H1 (cell line): Measurements from ENCODE around the gene DYRK1A. TPM values are rescaled to one million over a fixed set of nuclear protein-coding genes. Genes with fewer than 3 reads are reported as not detected.

Experiments
- CTCF ChIA-PET: fragments of 300-600 bp; sonication (Branson Sonifier 250); formaldehyde crosslinking; loops from one replicate; lab custom pipeline; 2021; ENCODE audit not compliant: partially characterized antibody; lab: Charles Lee
- POLR2A ChIA-PET: fragments of 300-600 bp; sonication (Branson Sonifier 250); formaldehyde crosslinking; loops from one replicate; lab custom pipeline; 2021; ENCODE audit warnings: inconsistent platforms; ENCODE audit not compliant: partially characterized antibody; lab: Charles Lee
- DNase-seq, 2 experiments: peaks; one replicate each; pipeline versions ENCODE4 v3.0.0 to v3.0.0-alpha.2; 2010 to 2022; ENCODE audit warnings: low spot score in 2 of 2, low read depth in 1 of 2, mixed read lengths in 1 of 2
- FAIRE-seq: peaks from 2 replicates; lab custom pipeline; 2011; peaks lifted over from hg19 to GRCh38; lab: Jason Lieb, UNC
- H2AFZ ChIP-seq: 2 replicates; pipeline ENCODE4 v1.8.1; 2012; ENCODE audit warnings: low read length, inconsistent platforms
- H2AK5ac ChIP-seq: 2 replicates; pipeline ENCODE4 v1.6.1; 2013; ENCODE audit warnings: low read depth, low read length
- H2BK120ac ChIP-seq: replicated peaks from 2 replicates; pipeline ENCODE3; 2013; ENCODE audit warnings: low read depth, low read length, inconsistent platforms
- H2BK12ac ChIP-seq: 2 replicates; pipeline ENCODE4 v1.6.1; 2013; ENCODE audit warnings: low read depth, low read length
- H2BK15ac ChIP-seq: 2 replicates; pipeline ENCODE4 v1.6.1; 2013; ENCODE audit warnings: low read length
- H2BK20ac ChIP-seq: 2 replicates; pipeline ENCODE4 v1.6.1; 2013; ENCODE audit warnings: low read length
- H2BK5ac ChIP-seq: 2 replicates; pipeline ENCODE4 v1.6.1; 2013; ENCODE audit warnings: low read depth, low read length
- H3K14ac ChIP-seq: 2 replicates; pipeline ENCODE4 v1.6.1; 2013; ENCODE audit warnings: inconsistent platforms; ENCODE audit not compliant: insufficient read length
- H3K18ac ChIP-seq: 2 replicates; pipeline ENCODE4 v1.6.1; 2013; ENCODE audit warnings: low read length; ENCODE audit errors: extremely low read depth
- H3K23ac ChIP-seq: 2 replicates; pipeline ENCODE4 v1.6.1; 2013; ENCODE audit warnings: inconsistent platforms; ENCODE audit not compliant: insufficient read length
- H3K23me2 ChIP-seq: 2 replicates; pipeline ENCODE4 v1.6.1; 2013; ENCODE audit warnings: low read depth, low read length
- H3K27ac ChIP-seq: 2 replicates; pipeline ENCODE4 v1.6.1; 2011; ENCODE audit warnings: low read depth, low read length, inconsistent platforms
- H3K27me3 ChIP-seq, 4 experiments: replicated peaks in 1 of 4; 1 replicate in 1 of 4; 2 replicates in 3 of 4; pipeline versions ENCODE4 v1.6.1 to v1.8.1; 2011 to 2013; ENCODE audit warnings: low read length in 3 of 4, mild to moderate bottlenecking in 3 of 4, inconsistent platforms in 2 of 4, mixed read lengths in 2 of 4, moderate library complexity in 1 of 4; ENCODE audit not compliant: control insufficient read depth in 3 of 4, insufficient read depth in 3 of 4; ENCODE audit errors: extremely low read depth in 1 of 4
- H3K36me3 ChIP-seq, 4 experiments: 2 replicates each; pipeline versions ENCODE4 v1.6.1 to v1.8.1; 2011 to 2013; ENCODE audit warnings: mild to moderate bottlenecking in 4 of 4, low read length in 3 of 4, moderate library complexity in 2 of 4, control low read depth in 1 of 4, inconsistent platforms in 1 of 4; ENCODE audit not compliant: insufficient read depth in 4 of 4, control insufficient read depth in 2 of 4
- H3K4ac ChIP-seq: replicated peaks from 2 replicates; pipeline ENCODE3; 2013; ENCODE audit warnings: low read length, low read depth, mixed read lengths, inconsistent platforms; ENCODE audit not compliant: insufficient read length
- H3K4me1 ChIP-seq, 4 experiments: replicated peaks in 1 of 4; 1 replicate in 1 of 4; 2 replicates in 3 of 4; pipeline versions ENCODE4 v1.6.1 to v1.8.1; 2011 to 2013; ENCODE audit warnings: low read length in 3 of 4, inconsistent platforms in 2 of 4, mixed read lengths in 1 of 4; ENCODE audit not compliant: insufficient read depth in 4 of 4, control insufficient read depth in 3 of 4
- H3K4me2 ChIP-seq, 2 experiments: 2 replicates each; pipeline versions ENCODE4 v1.6.1 to v1.8.1; 2011 to 2013; ENCODE audit warnings: low read depth in 2 of 2, low read length in 2 of 2, control low read depth in 1 of 2, inconsistent platforms in 1 of 2, mild to moderate bottlenecking in 1 of 2; ENCODE audit not compliant: insufficient read depth in 1 of 2
- H3K4me3 ChIP-seq, 4 experiments: fragments of 200-600, 300-600 bp in 1 of 4; sonication (generic), shearing (Covaris generic), sonication (Bioruptor Twin) in 1 of 4; 2 replicates each; pipeline versions ENCODE4 v1.5.1 to v1.8.1; 2011 to 2016; ENCODE audit warnings: low read length in 4 of 4, low read depth in 3 of 4, control low read depth in 2 of 4, inconsistent platforms in 2 of 4, mild to moderate bottlenecking in 2 of 4, mixed read lengths in 1 of 4, moderate library complexity in 1 of 4; ENCODE audit not compliant: insufficient read depth in 2 of 4; ENCODE audit errors: extremely low read depth in 1 of 4
- H3K56ac ChIP-seq: replicated peaks from 2 replicates; pipeline ENCODE3; 2013; ENCODE audit warnings: low read depth, mild to moderate bottlenecking, mixed read lengths, low read length, inconsistent platforms; ENCODE audit not compliant: insufficient read length
- H3K79me1 ChIP-seq: 2 replicates; pipeline ENCODE4 v1.6.1; 2013; ENCODE audit warnings: low read depth, low read length, control low read depth
- H3K79me2 ChIP-seq, 2 experiments: 2 replicates each; pipeline versions ENCODE4 v1.6.1 to v1.8.1; 2012 to 2013; ENCODE audit warnings: low read length in 2 of 2, mild to moderate bottlenecking in 2 of 2, inconsistent platforms in 1 of 2; ENCODE audit not compliant: insufficient read depth in 2 of 2, control insufficient read depth in 1 of 2
- H3K9ac ChIP-seq, 4 experiments: replicated peaks in 1 of 4; 1 replicate in 1 of 4; 2 replicates in 3 of 4; pipeline versions ENCODE4 v1.6.1 to v1.8.1; 2011 to 2013; ENCODE audit warnings: low read depth in 3 of 4, low read length in 3 of 4, control low read depth in 2 of 4, mild to moderate bottlenecking in 2 of 4, moderate library complexity in 2 of 4, inconsistent platforms in 1 of 4; ENCODE audit errors: extremely low read depth in 1 of 4
- H3K9me3 ChIP-seq, 2 experiments: 2 replicates each; pipeline versions ENCODE4 v1.6.1 to v1.8.1; 2012 to 2013; ENCODE audit warnings: mild to moderate bottlenecking in 2 of 2, moderate library complexity in 2 of 2, control low read depth in 1 of 2, inconsistent platforms in 1 of 2, low read depth in 1 of 2, low read length in 1 of 2, mixed read lengths in 1 of 2; ENCODE audit not compliant: insufficient read depth in 2 of 2
- H4K20me1 ChIP-seq, 2 experiments: replicated peaks in 1 of 2; 2 replicates each; pipeline versions ENCODE3 to v1.8.1; 2011 to 2013; ENCODE audit warnings: inconsistent platforms in 2 of 2, low read length in 2 of 2, mild to moderate bottlenecking in 1 of 2; ENCODE audit not compliant: insufficient read depth in 2 of 2, control insufficient read depth in 1 of 2
- H4K5ac ChIP-seq: 2 replicates; pipeline ENCODE4 v1.6.1; 2013; ENCODE audit warnings: low read length, low read depth, mixed read lengths, inconsistent platforms; ENCODE audit not compliant: insufficient read length
- H4K8ac ChIP-seq: 2 replicates; pipeline ENCODE4 v1.8.0; 2013; ENCODE audit warnings: mild to moderate bottlenecking, moderate library complexity, low read length, inconsistent platforms; ENCODE audit not compliant: insufficient read depth; ENCODE audit errors: extremely low read depth
- H4K91ac ChIP-seq: replicated peaks from 2 replicates; pipeline ENCODE3; 2013; ENCODE audit warnings: low read length, mixed read lengths, inconsistent platforms; ENCODE audit not compliant: insufficient read length
- ASH2L ChIP-seq: fragments of 200-600, 300-600 bp; sonication (generic); IDR thresholded peaks from one replicate; pipeline ENCODE4 v1.7.1; 2017; ENCODE audit warnings: low read length
- BRCA1 ChIP-seq: IDR thresholded peaks from 2 replicates; pipeline ENCODE4 v1.6.1; 2012; ENCODE audit warnings: low read depth, low read length, improper control_type of control experiment
- CHD1 ChIP-seq: IDR thresholded peaks from 2 replicates; pipeline ENCODE4 v1.6.1; 2012; ENCODE audit warnings: low read depth, low read length, improper control_type of control experiment
- NANOG ChIP-seq: IDR thresholded peaks from 2 replicates; pipeline ENCODE4 v1.6.1; 2011; ENCODE audit warnings: low read length, low read depth, mild to moderate bottlenecking, inconsistent platforms; ENCODE audit not compliant: insufficient read depth, poor library complexity, severe bottlenecking
- SAP30 ChIP-seq: fragments of 300-600 bp; sonication (generic); IDR thresholded peaks from 2 replicates; pipeline ENCODE4 v1.7.1; 2012; ENCODE audit warnings: low read length, moderate library complexity, mild to moderate bottlenecking, inconsistent platforms; ENCODE audit not compliant: insufficient read depth, insufficient replicate concordance
- SP1 ChIP-seq: IDR thresholded peaks from 2 replicates; pipeline ENCODE4 v1.6.1; 2011; ENCODE audit warnings: low read depth, low read length
- ZNF274 ChIP-seq: IDR thresholded peaks from 2 replicates; pipeline ENCODE4 v1.7.0; 2012; ENCODE audit warnings: low read length, borderline replicate concordance; ENCODE audit errors: extremely low read depth
- WGBS, 2 experiments: shearing (Covaris generic) in 1 of 2; methylation state at CpG; one replicate each; pipeline versions ENCODE4 v1.1.6 to v1.1.7; 2013 to 2015; ENCODE audit warnings: low lambda C conversion rate in 2 of 2, mixed read lengths in 2 of 2, inconsistent platforms in 1 of 2, low coverage in 1 of 2, missing lambda C conversion rate in 1 of 2; ENCODE audit not compliant: insufficient replicate concordance in 2 of 2, insufficient coverage in 1 of 2, insufficient read length in 1 of 2; ENCODE audit errors: extremely low coverage in 1 of 2, missing lambda C conversion rate in 1 of 2; 5-methylcytosine and 5-hydroxymethylcytosine counted together
- polyA plus RNA-seq, 7 experiments: library from polyadenylated mRNA; depleted of rRNA in 3 of 7; stranded (reverse) in 5 of 7; unstranded in 2 of 7; fragments of >200 nt in 5 of 7; fragments of 200-250 nt in 2 of 7; gene quantifications; 1 replicate in 5 of 7; 2 replicates in 1 of 7; 4 replicates in 1 of 7; pipeline versions ENCODE4 v1.2.1 to v1.2.3, GENCODE V29; 2011 to 2013; ENCODE audit warnings: missing spikeins in 2 of 7, mixed read lengths in 2 of 7
- total RNA-seq: library from RNA; stranded (reverse); fragmentation: NEBNext Ultra II Directional; extraction: Animal tissue kit (Norgen Biotek cat#: 25700); gene quantifications from 2 replicates; pipeline ENCODE4 v1.2.1, GENCODE V29; 2021

Gene DYRK1A
- total and polyA plus RNA-seq, 2 of the 8 experiments (the other 6 are each of a cell fraction or from before 2014, with no cell fraction given): 61.1 to 62.2 TPM

DNA sequence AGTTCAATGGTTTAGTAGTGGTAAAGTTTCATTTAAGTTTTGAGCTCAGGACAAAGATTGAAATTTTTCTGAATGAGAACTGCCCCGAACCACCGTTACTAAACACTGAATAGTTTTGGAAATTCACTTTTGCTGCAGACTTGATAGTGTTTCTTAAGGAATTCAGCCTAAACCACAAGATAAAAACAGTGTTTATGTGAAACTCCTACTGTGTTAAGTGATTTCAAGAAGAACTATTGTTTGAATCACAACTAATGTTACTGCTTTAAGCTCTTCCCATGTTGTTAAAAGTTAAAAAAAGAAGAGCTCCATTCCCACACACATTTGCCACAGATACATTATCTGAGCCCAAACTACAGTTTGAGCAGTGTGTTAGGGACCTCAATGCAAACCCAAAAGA is 159.2 kb downstream of the DYRK1A start:
- no peak overlapping the region for H4K5ac ChIP-seq
- FAIRE-seq: no peak
- no peak overlapping the region for H2BK120ac ChIP-seq
- no peak overlapping the region for H4K8ac ChIP-seq
- no peaks in the 10 kb centered on the region for H4K20me1 ChIP-seq
- no peak overlapping the region for H3K27ac ChIP-seq
- no peak overlapping the region for H3K4me2 ChIP-seq
- H3K4me3 ChIP-seq: no peak overlapping the region
- H3K4me1 ChIP-seq: peaks cover 0 to 7% (median under 1%) of the 10 kb centered on the region in 4 experiments; a peak in 3 of 7 replicates
- 91% methylated on average over 2 of the region's 2 CpGs; no CpG with 5 or more reads in 1 of the 2 experiments for WGBS, 2 experiments
- no peaks in the 10 kb centered on the region for H3K79me2 ChIP-seq
- DNase-seq: no peak
- H4K91ac ChIP-seq: no peak overlapping the region
- no peak overlapping the region for H2BK20ac ChIP-seq
- no peaks in the 10 kb centered on the region for H3K36me3 ChIP-seq
- no peak overlapping the region for H2BK5ac ChIP-seq
- H3K23me2 ChIP-seq: no peaks in the 10 kb centered on the region
- H3K18ac ChIP-seq: no peak overlapping the region
- H2BK15ac ChIP-seq: no peak overlapping the region
- no peak overlapping the region for H2AFZ ChIP-seq
- H3K9me3 ChIP-seq: no peaks in the 10 kb centered on the region
- H3K27me3 ChIP-seq: no peaks in the 10 kb centered on the region
- no peak overlapping the region for H3K14ac ChIP-seq
- POLR2A ChIA-PET: interaction anchor here (1.0 kb wide), 1 partner anchor 9 kb away, joined by 4 read pairs; no protein-coding TSS in a partner anchor
- no peak overlapping the region for H3K4ac ChIP-seq
- H2BK12ac ChIP-seq: no peak overlapping the region
- no peaks in the 10 kb centered on the region for H3K79me1 ChIP-seq
- TF ChIP-seq NANOG (no peak), CHD1 (no peak), ASH2L (no peak), BRCA1 (no peak), ZNF274 (no peak), SAP30 (no peak), SP1 (no peak)
- no peak overlapping the region for H2AK5ac ChIP-seq
- H3K23ac ChIP-seq: no peak overlapping the region
- no peak overlapping the region for H3K9ac ChIP-seq
- H3K56ac ChIP-seq: no peak overlapping the region
- CTCF ChIA-PET: interaction anchor here (0.6 to 1.7 kb wide), 8 partner anchors 10 to 359 kb away, joined by 3 to 7 read pairs (median 3); no protein-coding TSS in a partner anchor
